Parathyroid adenoma (tissue), 2 donors: ENCODE data around the gene RACGAP1.
"Not testable (repeated sequence)": the region's sequence is repeated elsewhere in the genome, so short reads cannot be mapped to it uniquely, and the experiment has no call there.

Experiments used
- H2AFZ ChIP-seq: fragments of 300-600 bp; sonication (generic); one replicate; pipeline ENCODE4 v1.7.0; 2017; ENCODE audit warnings: antibody characterized with exemption, mild to moderate bottlenecking
- H3K27ac ChIP-seq: fragments of 300-600 bp; sonication (generic); one replicate; pipeline ENCODE4 v1.7.0; 2017
- H3K27me3 ChIP-seq: fragments of 300-600 bp; sonication (generic); one replicate; pipeline ENCODE4 v1.7.0; 2017; ENCODE audit warnings: low read length; ENCODE audit not compliant: control insufficient read depth, insufficient read depth
- H3K36me3 ChIP-seq: fragments of 300-600 bp; sonication (generic); one replicate; pipeline ENCODE4 v1.7.0; 2017; ENCODE audit warnings: low read length; ENCODE audit not compliant: control insufficient read depth, insufficient read depth
- H3K4me1 ChIP-seq: fragments of 300-600 bp; sonication (generic); one replicate; pipeline ENCODE4 v1.7.0; 2017; ENCODE audit warnings: control low read depth
- H3K4me2 ChIP-seq: fragments of 300-600 bp; sonication (generic); one replicate; pipeline ENCODE4 v1.7.0; 2017; ENCODE audit warnings: low read length
- H3K4me3 ChIP-seq: fragments of 300-600 bp; sonication (generic); one replicate; pipeline ENCODE4 v1.7.0; 2017; ENCODE audit warnings: low read depth, low read length
- H3K79me2 ChIP-seq: fragments of 300-600 bp; sonication (generic); one replicate; pipeline ENCODE4 v1.7.0; 2017; ENCODE audit warnings: control low read depth
- H3K9ac ChIP-seq: fragments of 300-600 bp; sonication (generic); one replicate; pipeline ENCODE4 v1.7.0; 2017; ENCODE audit warnings: mild to moderate bottlenecking
- H3K9me3 ChIP-seq: fragments of 300-600 bp; sonication (generic); one replicate; pipeline ENCODE4 v1.7.0; 2017; ENCODE audit warnings: low read length; ENCODE audit not compliant: control insufficient read depth
- TF ChIP-seq, protein P1 (sequence below): fragments of 300-600 bp; sonication (generic); IDR thresholded peaks from one replicate; pipeline ENCODE4 v1.7.0; 2017; ENCODE audit warnings: antibody characterized with exemption, mild to moderate bottlenecking
- donor health status: primary hyperparathyroidism.

The RACGAP1 gene

DNA sequence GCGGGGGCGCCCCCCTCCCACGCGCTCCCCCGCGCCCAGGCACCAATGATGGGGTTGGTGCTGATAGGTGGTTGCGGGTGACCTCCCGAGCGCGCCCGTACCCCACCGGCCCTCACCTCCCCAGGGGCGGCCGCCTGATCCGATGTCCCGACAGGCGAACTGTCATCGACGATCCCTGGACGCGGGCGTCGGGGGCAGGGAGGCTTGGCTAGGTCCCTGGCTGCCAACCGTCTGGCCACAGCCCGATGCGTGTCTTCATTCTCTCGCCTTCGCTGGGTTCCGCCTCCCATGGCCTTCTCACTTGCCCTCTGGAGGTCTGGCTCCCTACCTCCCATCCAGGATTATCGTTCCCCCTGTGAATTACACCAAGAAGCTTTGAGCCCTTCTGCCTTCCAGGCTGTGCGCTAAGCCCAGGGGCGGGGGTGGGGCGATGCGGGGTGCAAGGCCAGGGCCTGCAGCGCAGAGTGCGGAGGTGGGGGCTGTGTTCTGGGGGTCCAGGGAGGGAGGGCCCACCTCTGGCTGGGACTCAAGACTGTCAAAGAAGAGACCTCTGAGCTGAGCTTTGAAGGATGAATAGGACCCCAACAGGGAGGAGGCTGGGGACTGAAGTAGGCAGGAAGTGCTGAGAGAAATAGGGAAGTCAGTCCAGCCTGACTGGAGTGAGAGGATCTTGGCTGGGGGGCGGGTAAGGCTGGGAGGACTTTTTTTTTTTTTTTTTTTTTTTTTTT is 7.7 kb upstream of the RACGAP1 start:
- H3K4me3 ChIP-seq: no peak overlapping the region
- H3K9me3 ChIP-seq: no peaks in the 10 kb centered on the region
- H3K9ac ChIP-seq: no peak overlapping the region
- no peak overlapping the region for H3K4me2 ChIP-seq
- H3K4me1 ChIP-seq: no peaks in the 10 kb centered on the region
- H3K79me2 ChIP-seq: no peaks in the 10 kb centered on the region
- H3K27me3 ChIP-seq: no peaks in the 10 kb centered on the region
- TF ChIP-seq, protein P1, sequence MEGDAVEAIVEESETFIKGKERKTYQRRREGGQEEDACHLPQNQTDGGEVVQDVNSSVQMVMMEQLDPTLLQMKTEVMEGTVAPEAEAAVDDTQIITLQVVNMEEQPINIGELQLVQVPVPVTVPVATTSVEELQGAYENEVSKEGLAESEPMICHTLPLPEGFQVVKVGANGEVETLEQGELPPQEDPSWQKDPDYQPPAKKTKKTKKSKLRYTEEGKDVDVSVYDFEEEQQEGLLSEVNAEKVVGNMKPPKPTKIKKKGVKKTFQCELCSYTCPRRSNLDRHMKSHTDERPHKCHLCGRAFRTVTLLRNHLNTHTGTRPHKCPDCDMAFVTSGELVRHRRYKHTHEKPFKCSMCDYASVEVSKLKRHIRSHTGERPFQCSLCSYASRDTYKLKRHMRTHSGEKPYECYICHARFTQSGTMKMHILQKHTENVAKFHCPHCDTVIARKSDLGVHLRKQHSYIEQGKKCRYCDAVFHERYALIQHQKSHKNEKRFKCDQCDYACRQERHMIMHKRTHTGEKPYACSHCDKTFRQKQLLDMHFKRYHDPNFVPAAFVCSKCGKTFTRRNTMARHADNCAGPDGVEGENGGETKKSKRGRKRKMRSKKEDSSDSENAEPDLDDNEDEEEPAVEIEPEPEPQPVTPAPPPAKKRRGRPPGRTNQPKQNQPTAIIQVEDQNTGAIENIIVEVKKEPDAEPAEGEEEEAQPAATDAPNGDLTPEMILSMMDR: no peak
- no peaks in the 10 kb centered on the region for H3K36me3 ChIP-seq
- H2AFZ ChIP-seq: peak overlapping the region; percentile 69
- no peak overlapping the region for H3K27ac ChIP-seq

DNA sequence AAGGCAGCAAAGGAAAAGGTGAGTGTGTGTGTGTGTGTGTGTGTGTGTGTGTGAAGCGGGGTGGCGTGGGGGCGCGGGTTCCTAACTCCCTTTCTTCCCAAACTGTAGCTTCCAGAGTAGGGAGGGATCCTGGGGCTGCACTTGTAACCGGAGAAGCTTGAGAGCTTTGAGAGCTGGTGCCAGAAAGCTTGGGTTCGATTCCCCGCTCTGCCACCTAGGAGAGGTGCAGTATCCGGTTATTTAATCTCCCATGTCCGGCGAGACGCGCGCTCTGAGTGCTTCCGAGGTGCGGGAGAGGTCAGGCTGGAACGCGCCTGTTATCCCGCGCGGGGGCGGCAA is 7.2 kb upstream of the RACGAP1 start:
- Histone ChIP-seq H3K36me3 (no peaks in the 10 kb centered on the region), H3K4me2 (no peak overlapping the region), H3K9ac (no peak overlapping the region), H3K79me2 (no peaks in the 10 kb centered on the region), H3K27ac (no peak overlapping the region), H2AFZ (peak overlapping the region; percentile 69), H3K4me3 (no peak overlapping the region), H3K4me1 (no peaks in the 10 kb centered on the region), H3K9me3 (no peaks in the 10 kb centered on the region), H3K27me3 (no peaks in the 10 kb centered on the region)
- TF ChIP-seq, protein P1: no peak

DNA sequence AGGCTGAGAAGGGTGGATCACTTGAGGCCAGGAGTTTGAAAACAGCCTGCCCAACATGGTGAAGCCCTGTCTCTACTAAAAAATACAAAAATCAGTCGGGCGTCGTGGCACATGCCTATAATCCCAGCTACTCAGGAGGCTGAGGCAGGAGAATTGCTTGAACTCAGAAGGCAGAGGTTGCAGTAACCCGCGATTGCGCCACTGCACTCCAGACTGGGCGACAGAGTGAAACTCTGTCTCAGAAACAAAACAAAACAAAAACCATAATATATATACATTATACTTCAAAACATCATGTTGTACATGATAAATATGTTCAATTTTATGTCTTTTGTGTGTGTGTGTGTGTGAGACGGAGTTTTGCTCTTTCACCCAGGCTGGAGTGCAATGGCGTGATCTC is 5.2 kb upstream of the RACGAP1 start:
- not testable (repeated sequence) for H3K27me3 ChIP-seq, H3K27ac ChIP-seq, H2AFZ ChIP-seq, H3K36me3 ChIP-seq, H3K4me3 ChIP-seq, H3K79me2 ChIP-seq, H3K4me1 ChIP-seq, H3K9me3 ChIP-seq, H3K4me2 ChIP-seq, H3K9ac ChIP-seq

DNA sequence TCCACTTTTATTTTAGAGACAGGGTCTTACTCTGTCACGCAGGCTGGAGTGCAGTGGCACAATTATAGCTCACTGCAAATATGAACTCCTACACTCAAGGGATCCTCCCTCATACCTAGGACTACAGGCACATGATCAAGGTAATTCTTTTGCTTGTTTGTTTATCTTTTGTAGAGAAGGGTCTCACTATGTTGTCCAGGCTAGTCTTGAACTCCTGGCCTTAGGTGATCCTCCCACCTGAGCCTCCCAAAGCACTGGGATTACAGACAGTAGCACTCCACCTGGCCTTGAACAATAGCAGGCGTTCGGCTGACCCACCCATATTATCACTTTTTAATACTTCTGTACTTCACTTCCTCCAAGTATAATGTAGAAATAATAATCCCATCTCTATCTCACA is 1.4 kb upstream of the RACGAP1 start:
- H3K4me2 ChIP-seq: no peak overlapping the region
- TF ChIP-seq, protein P1: no peak
- no peaks in the 10 kb centered on the region for H3K4me1 ChIP-seq
- no peak overlapping the region for H3K9ac ChIP-seq
- H3K9me3 ChIP-seq: no peaks in the 10 kb centered on the region
- H2AFZ ChIP-seq: no peak overlapping the region
- no peaks in the 10 kb centered on the region for H3K36me3 ChIP-seq
- no peaks in the 10 kb centered on the region for H3K79me2 ChIP-seq
- no peak overlapping the region for H3K4me3 ChIP-seq
- H3K27ac ChIP-seq: no peak overlapping the region
- H3K27me3 ChIP-seq: no peaks in the 10 kb centered on the region

DNA sequence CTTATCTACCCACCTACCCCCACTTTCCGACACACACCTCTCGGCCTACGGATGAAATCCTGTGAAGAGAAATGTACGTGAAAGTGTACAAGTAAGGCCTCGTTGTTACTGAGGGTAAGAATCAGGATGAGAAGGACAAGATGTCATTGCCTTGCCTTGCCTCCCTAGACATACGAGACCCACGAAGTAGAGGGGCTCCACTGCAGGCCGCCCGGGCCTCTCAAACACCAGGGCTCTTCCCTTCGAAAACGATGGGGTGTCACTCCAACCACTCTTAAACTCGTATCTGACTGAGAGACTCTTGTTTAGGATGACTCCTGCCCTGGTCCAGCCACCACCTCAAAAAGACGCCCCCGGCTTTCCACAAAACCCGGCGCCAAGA is 498 bp downstream of the RACGAP1 start:
- no peak overlapping the region for H3K27ac ChIP-seq

More for the DNA sequence above, 498 bp downstream of the RACGAP1 start:
- H3K4me3 ChIP-seq: peak overlapping the region; percentile 77
- no peaks in the 10 kb centered on the region for H3K4me1 ChIP-seq
- peak overlapping the region; percentile 33 for H3K9ac ChIP-seq
- H3K9me3 ChIP-seq: no peaks in the 10 kb centered on the region
- TF ChIP-seq, protein P1: no peak
- no peaks in the 10 kb centered on the region for H3K36me3 ChIP-seq
- peak overlapping the region; percentile 95 for H2AFZ ChIP-seq
- H3K27me3 ChIP-seq: no peaks in the 10 kb centered on the region
- no peaks in the 10 kb centered on the region for H3K79me2 ChIP-seq
- peak overlapping the region; percentile 76 for H3K4me2 ChIP-seq
